Stimulated activated CD4-positive, alpha-beta T cell treated with anti-CD3 and anti-CD28 coated beads, Interleukin-2, amount 100 ng/mL, for 24 hours (primary cell): ENCODE data around the gene ERVK3-1.

Experiments
- DNase-seq, 2 donors: peaks; one replicate each; pipeline ENCODE4 v3.0.0-alpha.2; 2020

The ERVK3-1 gene

GRCh38 chr19:58305932-58306323 is 751 bp downstream of the ERVK3-1 start:
- DNase-seq: no peak

- DNase-seq: no peak
Measured at GRCh38 chr19:58307736-58308135, 2.6 kb downstream of the ERVK3-1 start.

- peak; percentile 24 to 30 for DNase-seq
Measured at GRCh38 chr19:58310685-58311084, 5.5 kb downstream of the ERVK3-1 start.

- DNase-seq: no peak
Measured at GRCh38 chr19:58311345-58311865, 6.2 kb downstream of the ERVK3-1 start.

GRCh38 chr19:58315580-58315979 is 10.4 kb downstream of the ERVK3-1 start:
- DNase-seq: no peak

- DNase-seq: no peak
Measured at GRCh38 chr19:58317476-58318072, 12.4 kb downstream of the ERVK3-1 start.

- no peak for DNase-seq
Measured at GRCh38 chr19:58318297-58318696, 13.1 kb downstream of the ERVK3-1 start.

GRCh38 chr19:58319241-58319640 is 14.1 kb downstream of the ERVK3-1 start:
- DNase-seq: no peak

GRCh38 chr19:58325311-58326022 is 20.3 kb downstream of the ERVK3-1 start:
- DNase-seq: no peak

GRCh38 chr19:58326501-58326913 is 21.3 kb downstream of the ERVK3-1 start:
- DNase-seq: no peak

- DNase-seq: peak; percentile 91 to 94
Measured at GRCh38 chr19:58326914-58327726, 21.9 kb downstream of the ERVK3-1 start, which contains the start of gene ZSCAN22. Gene ZSCAN22 (plus strand): TSS chr19:58326994. CDS start chr19:58334803, 7,809 bp downstream.

- no peak for DNase-seq
Measured at GRCh38 chr19:58328999-58329398, 23.8 kb downstream of the ERVK3-1 start.

- no peak for DNase-seq
Measured at GRCh38 chr19:58330458-58330857, 25.3 kb downstream of the ERVK3-1 start.

- DNase-seq: no peak
Measured at GRCh38 chr19:58332697-58333096, 27.5 kb downstream of the ERVK3-1 start.

- DNase-seq: no peak
Measured at GRCh38 chr19:58334691-58335249, 29.6 kb downstream of the ERVK3-1 start.

- no peak for DNase-seq
Measured at GRCh38 chr19:58335630-58336029, 30.5 kb downstream of the ERVK3-1 start.

- DNase-seq: no peak
Measured at GRCh38 chr19:58336216-58336615, 31.0 kb downstream of the ERVK3-1 start.

GRCh38 chr19:58336820-58337219 is 31.6 kb downstream of the ERVK3-1 start:
- DNase-seq: no peak

- DNase-seq: no peak
Measured at GRCh38 chr19:58338336-58338735, 33.2 kb downstream of the ERVK3-1 start.

GRCh38 chr19:58338825-58339558 is 33.8 kb downstream of the ERVK3-1 start:
- no peak for DNase-seq

- no peak for DNase-seq
Measured at GRCh38 chr19:58345558-58345957, 40.4 kb downstream of the ERVK3-1 start.
